Endothelial cell (in vitro differentiated cells): ENCODE results near the gene ASB7. TPM values are rescaled to one million over a fixed set of nuclear protein-coding genes. Genes with fewer than 3 reads are reported as not detected.
"Not testable (repeated sequence)": the region's sequence is repeated elsewhere in the genome, so short reads cannot be mapped to it uniquely, and the experiment has no call there.

Experiments used
- DNase-seq: peaks from one replicate; pipeline ENCODE4 v3.0.0; 2021; ENCODE audit warnings: low spot score
- H3K27ac Mint-ChIP-seq: one replicate; pipeline ENCODE4 v1.8.0; 2021; ENCODE audit warnings: mixed read lengths, inconsistent platforms; ENCODE audit not compliant: unreplicated experiment
- H3K27me3 Mint-ChIP-seq: one replicate; pipeline ENCODE4 v1.8.0; 2021; ENCODE audit warnings: mild to moderate bottlenecking, moderate library complexity, mixed read lengths, inconsistent platforms; ENCODE audit not compliant: unreplicated experiment
- H3K36me3 Mint-ChIP-seq: one replicate; pipeline ENCODE4 v1.8.0; 2021; ENCODE audit warnings: mild to moderate bottlenecking, low read depth, mixed read lengths, inconsistent platforms; ENCODE audit not compliant: unreplicated experiment
- H3K4me1 Mint-ChIP-seq: one replicate; pipeline ENCODE4 v1.8.0; 2021; ENCODE audit warnings: mild to moderate bottlenecking, mixed read lengths, inconsistent platforms; ENCODE audit not compliant: unreplicated experiment
- H3K4me3 Mint-ChIP-seq: one replicate; pipeline ENCODE4 v1.8.0; 2021; ENCODE audit warnings: mild to moderate bottlenecking, mixed read lengths, inconsistent platforms; ENCODE audit not compliant: unreplicated experiment
- H3K9me3 Mint-ChIP-seq: one replicate; pipeline ENCODE4 v1.8.0; 2021; ENCODE audit warnings: mixed read lengths, inconsistent platforms; ENCODE audit not compliant: unreplicated experiment
- total RNA-seq: library from RNA; stranded (reverse); fragmentation: NEBNext Ultra II Directional; extraction: Animal tissue kit (Norgen Biotek cat#: 25700); gene quantifications from one replicate; pipeline ENCODE4 v1.2.1, GENCODE V29; 2021; ENCODE audit not compliant: unreplicated experiment
- TF ChIP-seq, protein P1 (sequence below): fragments of 200-600 bp; sonication (generic); IDR thresholded peaks from one replicate; pipeline ENCODE4 v1.5.0; 2021; ENCODE audit warnings: antibody characterized with exemption; ENCODE audit not compliant: unreplicated experiment

The ASB7 gene
- total RNA-seq, 1 donor from 2014 or later = 16.2 TPM

DNA sequence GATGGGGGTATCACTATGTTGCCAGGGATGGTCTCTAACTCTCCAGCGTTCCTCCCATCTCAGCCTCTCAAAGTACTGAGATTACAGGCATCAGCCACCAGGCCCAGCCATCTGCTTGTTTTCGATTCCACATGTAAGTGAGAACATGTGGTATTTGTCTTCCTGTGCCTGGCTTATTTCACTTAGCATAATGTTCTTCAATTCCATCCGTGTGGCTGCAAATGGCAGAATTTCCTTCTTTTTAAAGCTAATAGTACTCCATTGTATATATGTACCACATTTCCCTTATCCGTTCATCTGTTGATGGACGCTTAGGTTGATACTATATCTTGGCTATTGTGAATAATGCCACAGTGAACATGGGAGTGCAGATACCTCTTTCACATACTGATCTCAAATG lies 70.6 kb downstream of the ASB7 start:
- H3K36me3 Mint-ChIP-seq = no peaks in the 10 kb centered on the region
- H3K27ac Mint-ChIP-seq = no peak overlapping the region
- peaks cover 7% of the 10 kb centered on the region for H3K4me1 Mint-ChIP-seq
- H3K4me3 Mint-ChIP-seq = no peak overlapping the region
- no peak for DNase-seq
- H3K9me3 Mint-ChIP-seq = no peaks in the 10 kb centered on the region
- TF ChIP-seq, protein P1, sequence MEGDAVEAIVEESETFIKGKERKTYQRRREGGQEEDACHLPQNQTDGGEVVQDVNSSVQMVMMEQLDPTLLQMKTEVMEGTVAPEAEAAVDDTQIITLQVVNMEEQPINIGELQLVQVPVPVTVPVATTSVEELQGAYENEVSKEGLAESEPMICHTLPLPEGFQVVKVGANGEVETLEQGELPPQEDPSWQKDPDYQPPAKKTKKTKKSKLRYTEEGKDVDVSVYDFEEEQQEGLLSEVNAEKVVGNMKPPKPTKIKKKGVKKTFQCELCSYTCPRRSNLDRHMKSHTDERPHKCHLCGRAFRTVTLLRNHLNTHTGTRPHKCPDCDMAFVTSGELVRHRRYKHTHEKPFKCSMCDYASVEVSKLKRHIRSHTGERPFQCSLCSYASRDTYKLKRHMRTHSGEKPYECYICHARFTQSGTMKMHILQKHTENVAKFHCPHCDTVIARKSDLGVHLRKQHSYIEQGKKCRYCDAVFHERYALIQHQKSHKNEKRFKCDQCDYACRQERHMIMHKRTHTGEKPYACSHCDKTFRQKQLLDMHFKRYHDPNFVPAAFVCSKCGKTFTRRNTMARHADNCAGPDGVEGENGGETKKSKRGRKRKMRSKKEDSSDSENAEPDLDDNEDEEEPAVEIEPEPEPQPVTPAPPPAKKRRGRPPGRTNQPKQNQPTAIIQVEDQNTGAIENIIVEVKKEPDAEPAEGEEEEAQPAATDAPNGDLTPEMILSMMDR = no peak
- H3K27me3 Mint-ChIP-seq = peaks cover 6% of the 10 kb centered on the region

DNA sequence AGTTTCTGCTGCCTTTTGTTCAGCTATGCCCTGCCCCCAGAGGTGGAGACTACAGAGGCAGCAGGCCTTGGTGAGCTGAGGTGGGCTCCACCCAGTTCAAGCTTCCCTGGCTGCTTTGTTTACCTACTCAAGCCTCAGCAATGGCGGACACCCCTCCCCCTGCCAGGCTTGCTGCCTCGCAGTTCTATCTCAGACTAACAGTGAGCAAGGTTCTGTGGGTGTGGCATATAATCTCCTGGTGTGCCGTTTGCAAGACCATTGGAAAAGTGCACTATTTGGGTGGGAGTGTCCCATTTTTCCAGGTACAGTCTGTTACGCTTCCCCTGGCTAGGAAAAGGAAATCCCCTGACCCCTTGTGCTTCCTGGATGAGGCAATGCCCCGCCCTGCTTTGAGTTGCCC lies 76.8 kb downstream of the ASB7 start:
- DNase-seq, H3K27ac Mint-ChIP-seq, H3K36me3 Mint-ChIP-seq, H3K4me3 Mint-ChIP-seq, H3K4me1 Mint-ChIP-seq, H3K27me3 Mint-ChIP-seq, H3K9me3 Mint-ChIP-seq: not testable (repeated sequence)

DNA sequence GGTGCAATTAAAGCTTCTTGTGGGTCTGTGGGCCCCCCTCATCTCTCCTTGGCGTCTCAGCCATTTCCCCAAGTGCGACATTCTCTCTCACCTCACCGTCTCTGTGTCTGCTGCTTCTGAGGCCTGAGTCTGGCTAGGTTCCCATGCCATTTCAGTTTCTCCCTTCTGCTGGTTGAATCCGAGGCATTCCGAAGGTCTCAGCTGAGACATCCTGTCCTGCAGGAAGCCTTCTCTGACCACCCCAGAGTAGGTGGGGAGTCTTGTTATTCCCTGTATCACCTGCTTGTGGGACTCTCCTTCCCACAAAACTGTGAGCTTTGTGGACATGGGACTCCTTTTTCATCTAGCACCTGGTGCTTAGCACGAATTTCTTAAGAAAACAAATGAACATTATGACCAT lies 78.3 kb downstream of the ASB7 start:
- no peak overlapping the region for H3K27ac Mint-ChIP-seq
- H3K4me1 Mint-ChIP-seq = no peaks in the 10 kb centered on the region
- H3K36me3 Mint-ChIP-seq = peaks cover 8% of the 10 kb centered on the region
- TF ChIP-seq, protein P1 = no peak
- no peak for DNase-seq
- H3K27me3 Mint-ChIP-seq = no peaks in the 10 kb centered on the region
- no peak overlapping the region for H3K4me3 Mint-ChIP-seq
- H3K9me3 Mint-ChIP-seq = peaks cover 6% of the 10 kb centered on the region

DNA sequence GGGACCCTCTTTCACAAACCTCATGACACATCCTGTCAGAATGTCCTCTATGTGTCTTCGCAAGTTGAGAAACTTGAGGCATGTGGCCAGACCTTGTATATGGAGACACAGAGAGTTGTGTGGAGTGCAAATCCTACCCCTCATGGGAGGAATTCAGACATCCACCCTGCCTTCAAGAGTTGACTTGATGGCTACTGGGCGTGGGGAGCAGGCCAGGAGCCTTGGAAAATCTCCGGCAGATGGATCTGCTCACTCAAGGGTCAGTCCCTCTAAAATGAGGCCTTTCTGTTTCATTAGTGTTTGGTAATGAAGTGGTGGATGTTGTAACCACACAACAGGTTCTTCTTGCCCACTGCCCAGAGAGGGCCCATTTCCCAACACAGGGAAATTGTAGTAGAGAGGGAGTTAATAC lies 79.0 kb downstream of the ASB7 start:
- H3K27me3 Mint-ChIP-seq = no peaks in the 10 kb centered on the region
- no peak overlapping the region for H3K27ac Mint-ChIP-seq
- TF ChIP-seq, protein P1 = no peak
- peaks cover 8% of the 10 kb centered on the region for H3K36me3 Mint-ChIP-seq
- DNase-seq = no peak
- H3K4me3 Mint-ChIP-seq = no peak overlapping the region
- no peaks in the 10 kb centered on the region for H3K4me1 Mint-ChIP-seq
- peaks cover 6% of the 10 kb centered on the region for H3K9me3 Mint-ChIP-seq

DNA sequence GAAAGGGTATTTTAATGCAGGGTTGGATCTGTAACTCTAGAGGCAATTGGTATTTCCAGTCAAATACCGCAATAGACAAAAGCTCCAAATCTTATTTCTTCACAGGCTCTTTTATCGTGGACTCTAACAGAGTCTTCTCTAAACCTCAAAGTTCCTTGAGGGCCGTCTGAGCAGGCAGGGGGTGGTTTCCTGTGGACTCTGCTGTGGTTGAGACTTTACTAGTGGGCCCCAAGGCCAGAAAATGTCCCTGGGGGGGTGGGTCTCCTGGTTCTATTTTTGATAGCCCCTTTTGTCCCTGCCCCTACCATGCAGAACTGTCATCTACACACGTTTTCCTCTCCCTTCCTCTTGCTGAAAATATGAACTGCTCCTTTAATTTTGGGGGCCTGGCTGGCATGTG lies 80.1 kb downstream of the ASB7 start:
- Mint-ChIP-seq H3K9me3 (peaks cover 6% of the 10 kb centered on the region), H3K36me3 (peaks cover 8% of the 10 kb centered on the region), H3K4me3 (no peak overlapping the region), H3K4me1 (no peaks in the 10 kb centered on the region), H3K27me3 (no peaks in the 10 kb centered on the region), H3K27ac (no peak overlapping the region)
- TF ChIP-seq, protein P1 = no peak
- DNase-seq = no peak

DNA sequence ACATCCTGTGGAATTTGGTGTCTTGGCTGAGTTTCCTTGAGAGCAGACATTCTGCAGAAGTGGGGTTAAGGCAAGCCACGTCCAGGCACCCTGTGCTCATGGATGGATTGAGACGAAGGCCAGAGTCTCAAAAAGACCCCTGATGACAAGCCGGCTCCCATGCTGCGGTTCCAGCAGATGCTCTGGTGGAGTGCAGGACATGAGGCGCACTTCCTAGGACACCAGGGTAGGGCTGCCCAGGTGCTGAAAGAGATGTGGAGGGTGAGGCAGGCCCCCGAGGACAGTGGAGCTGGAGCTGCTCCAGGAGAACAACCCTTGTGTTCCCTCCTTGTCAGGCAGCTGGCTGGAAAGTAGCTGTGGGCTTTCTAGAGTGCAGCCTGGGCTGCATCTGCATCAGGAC lies 81.0 kb downstream of the ASB7 start:
- Mint-ChIP-seq H3K27ac (no peak overlapping the region), H3K4me3 (no peak overlapping the region), H3K27me3 (no peaks in the 10 kb centered on the region), H3K9me3 (peaks cover 6% of the 10 kb centered on the region), H3K4me1 (peaks cover 2% of the 10 kb centered on the region), H3K36me3 (peaks cover 8% of the 10 kb centered on the region)
- no peak for DNase-seq
- TF ChIP-seq, protein P1 = no peak
